ENCODE data around the gene HS1BP3. TPM values are rescaled to one million over a fixed set of nuclear protein-coding genes. Genes with fewer than 3 reads are reported as not detected.

HS1BP3 gene
- total RNA-seq, 6 donors from 2014 or later, result 41.0 to 45.8 (median 42.7) TPM

GRCh38 chr2:20617892-20618467 lies 32.9 kb downstream of the HS1BP3 start:
- H3K4me3 ChIP-seq, result no peak overlapping the region
- peaks cover 9 to 31% (median 26%) of the 10 kb centered on the region in 4 donors for H3K36me3 ChIP-seq
- peak; percentile 60 to 94 (median 84) for TF ChIP-seq CTCF (IDR thresholded peaks at IDR 0.05)
- peak in 1 of 4 donors; percentile 66 for TF ChIP-seq POLR2A (IDR thresholded peaks at IDR 0.05)
- TF ChIP-seq POLR2AphosphoS5 (IDR thresholded peaks at IDR 0.05), result peak; percentile 90 to 91
- TF ChIP-seq EP300 (IDR thresholded peaks at IDR 0.05), result peak in 2 of 4 donors; percentile 50 to 96
- ATAC-seq (ENCODE audit: low FRiP score in 2 of 2) (peak; percentile 90 to 93), DNase-seq (peak; percentile 93 to 98)
- H3K9me3 ChIP-seq, result no peaks in the 10 kb centered on the region
- H3K27ac ChIP-seq, result peak overlapping the region; percentile 88 to 93 (median 92)
- H3K27me3 ChIP-seq, result no peaks in the 10 kb centered on the region
- peaks cover 64 to 73% (median 68%) of the 10 kb centered on the region in 4 donors for H3K4me1 ChIP-seq
- 48 to 76% methylated on average over 5 to 14 of the region's 14 CpGs for WGBS, 2 donors

- peak overlapping the region; percentile 88 to 93 (median 92) for H3K27ac ChIP-seq
- WGBS, 2 donors, result 13 to 33% methylated on average over 8 to 9 of the region's 10 CpGs
- H3K9me3 ChIP-seq, result no peaks in the 10 kb centered on the region
- no peaks in the 10 kb centered on the region for H3K27me3 ChIP-seq
- no peak overlapping the region for H3K4me3 ChIP-seq
- peaks cover 72 to 82% (median 77%) of the 10 kb centered on the region in 4 donors for H3K4me1 ChIP-seq
- peak; percentile 72 to 87 for DNase-seq
- peaks cover 6 to 23% (median 18%) of the 10 kb centered on the region in 4 donors for H3K36me3 ChIP-seq
- TF ChIP-seq POLR2A (IDR thresholded peaks at IDR 0.05), result peak in 3 of 4 donors; percentile 23 to 49 (median 33)
- TF ChIP-seq POLR2AphosphoS5 (IDR thresholded peaks at IDR 0.05), result peak; percentile 86 to 95
- peak in 2 of 4 donors; percentile 45 to 90 for TF ChIP-seq EP300 (IDR thresholded peaks at IDR 0.05)
- TF ChIP-seq CTCF (IDR thresholded peaks at IDR 0.05), result no peak
- ATAC-seq (ENCODE audit: low FRiP score in 2 of 2), result peak; percentile 47 to 67
Observed at GRCh38 chr2:20617081-20617575, 33.8 kb downstream of the HS1BP3 start.

GRCh38 chr2:20616341-20616871 lies 34.5 kb downstream of the HS1BP3 start:
- Histone ChIP-seq H3K4me3 (no peak overlapping the region), H3K27me3 (no peaks in the 10 kb centered on the region), H3K36me3 (peaks cover 0 to 15% (median 11%) of the 10 kb centered on the region in 4 donors), H3K27ac (peak overlapping the region; percentile 88 to 93 (median 92)), H3K4me1 (peaks cover 80 to 89% (median 84%) of the 10 kb centered on the region in 4 donors), H3K9me3 (no peaks in the 10 kb centered on the region)
- TF ChIP-seq EP300 (IDR thresholded peaks at IDR 0.05) (no peak), POLR2A (IDR thresholded peaks at IDR 0.05) (no peak), CTCF (IDR thresholded peaks at IDR 0.05) (no peak), POLR2AphosphoS5 (IDR thresholded peaks at IDR 0.05) (no peak)
- peak in 1 of 2 donors; percentile 15 for DNase-seq
- ATAC-seq (ENCODE audit: low FRiP score in 2 of 2), result no peak
- WGBS, 2 donors, result 91 to 93% methylated on average over 2 to 4 of the region's 4 CpGs

- peak; percentile 85 to 94 for TF ChIP-seq POLR2AphosphoS5 (IDR thresholded peaks at IDR 0.05)
- peak in 1 of 4 donors; percentile 16 for TF ChIP-seq POLR2A (IDR thresholded peaks at IDR 0.05)
- peak; percentile 77 to 100 (median 94) for TF ChIP-seq EP300 (IDR thresholded peaks at IDR 0.05)
- TF ChIP-seq CTCF (IDR thresholded peaks at IDR 0.05), result no peak
- peaks cover 0 to 8% (median 3%) of the 10 kb centered on the region in 4 donors for H3K36me3 ChIP-seq
- no peaks in the 10 kb centered on the region for H3K9me3 ChIP-seq
- ATAC-seq (ENCODE audit: low FRiP score in 2 of 2) (no peak), DNase-seq (peak in 1 of 2 donors; percentile 65)
- WGBS, 2 donors, result 45 to 66% methylated on average over 3 to 9 of the region's 9 CpGs
- no peak overlapping the region for H3K4me3 ChIP-seq
- H3K27ac ChIP-seq, result peak overlapping the region; percentile 88 to 93 (median 92)
- peaks cover 85 to 97% (median 90%) of the 10 kb centered on the region in 4 donors for H3K4me1 ChIP-seq
- H3K27me3 ChIP-seq, result no peaks in the 10 kb centered on the region
Observed at GRCh38 chr2:20615466-20616241, 35.2 kb downstream of the HS1BP3 start.

Measured in upper lobe of left lung (tissue), 6 donors.